H1 (cell line): ENCODE data around the gene RASAL2. TPM values are rescaled to one million over a fixed set of nuclear protein-coding genes. Genes with fewer than 3 reads are reported as not detected.

Experiments
- CHD1 ChIP-seq: IDR thresholded peaks from 2 replicates; pipeline ENCODE4 v1.6.1; 2012; ENCODE audit warnings: low read depth, low read length, improper control_type of control experiment
- CHD7 ChIP-seq: fragments of 300-600 bp; sonication (generic); IDR thresholded peaks from 2 replicates; pipeline ENCODE4 v1.7.1; 2012; ENCODE audit warnings: low read length, moderate library complexity, mild to moderate bottlenecking, inconsistent platforms; ENCODE audit not compliant: insufficient replicate concordance
- GTF2F1 ChIP-seq: IDR thresholded peaks from 2 replicates; pipeline ENCODE4 v1.6.1; 2012; ENCODE audit warnings: low read depth, low read length, improper control_type of control experiment, borderline replicate concordance
- KDM4A ChIP-seq: IDR thresholded peaks from one replicate; pipeline ENCODE4 v1.7.1; 2012; ENCODE audit warnings: low read depth, mild to moderate bottlenecking, moderate library complexity, low read length, inconsistent platforms; ENCODE audit not compliant: severe bottlenecking
- PHF8 ChIP-seq: fragments of 200-600 bp; sonication (generic); conservative IDR thresholded peaks from 2 replicates; pipeline ENCODE4 v1.7.1; 2012; ENCODE audit warnings: low read depth, mild to moderate bottlenecking, inconsistent platforms, low read length, moderate library complexity
- polyA plus RNA-seq, 7 experiments: library from polyadenylated mRNA; depleted of rRNA in 3 of 7; stranded (reverse) in 5 of 7; unstranded in 2 of 7; fragments of >200 nt in 5 of 7; fragments of 200-250 nt in 2 of 7; gene quantifications; 1 replicate in 5 of 7; 2 replicates in 1 of 7; 4 replicates in 1 of 7; pipeline versions ENCODE4 v1.2.1 to v1.2.3, GENCODE V29; 2011 to 2013; ENCODE audit warnings: missing spikeins in 2 of 7, mixed read lengths in 2 of 7
- total RNA-seq: library from RNA; stranded (reverse); fragmentation: NEBNext Ultra II Directional; extraction: Animal tissue kit (Norgen Biotek cat#: 25700); gene quantifications from 2 replicates; pipeline ENCODE4 v1.2.1, GENCODE V29; 2021

The RASAL2 gene
- total and polyA plus RNA-seq, 2 of the 8 experiments (the other 6 are each of a cell fraction or from before 2014, with no cell fraction given), result 15.9 to 32.5 TPM

- TF ChIP-seq CHD7 (no peak), GTF2F1 (no peak), CHD1 (no peak), KDM4A (no peak), PHF8 (no peak)
These were observed 98.8 kb downstream of the RASAL2 start (continued) for GRCh38 chr1:178192686-178193085.
